Measurements from ENCODE around the gene STX4. TPM values are rescaled to one million over a fixed set of nuclear protein-coding genes. Genes with fewer than 3 reads are reported as not detected.

Gene STX4, protein sequence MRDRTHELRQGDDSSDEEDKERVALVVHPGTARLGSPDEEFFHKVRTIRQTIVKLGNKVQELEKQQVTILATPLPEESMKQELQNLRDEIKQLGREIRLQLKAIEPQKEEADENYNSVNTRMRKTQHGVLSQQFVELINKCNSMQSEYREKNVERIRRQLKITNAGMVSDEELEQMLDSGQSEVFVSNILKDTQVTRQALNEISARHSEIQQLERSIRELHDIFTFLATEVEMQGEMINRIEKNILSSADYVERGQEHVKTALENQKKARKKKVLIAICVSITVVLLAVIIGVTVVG
- total RNA-seq: 10 to 100 TPM; 14.9 to 24.3 (median 21.4) TPM

GRCh38 chr16:31032736-31033708 is at the start of gene STX4:
TSS of gene STX4 (plus strand) at chr16:31033558. CDS start at chr16:31033806, 248 bp downstream.
- peak within 1 kb of the TSS; percentile 82 to 99 (median 95) for H3K4me3 ChIP-seq
- in situ Hi-C loops (cut with MboI; ENCODE audit: low sequenced_read_pairs in 4 of 4) (loop anchor here in 1 of 4 donors (5.0 kb wide), 1 partner anchor 44 kb away; no protein-coding TSS in a partner anchor), intact Hi-C loops (cut with DNase I; ENCODE audit: low total_unique reads) (loop anchor here (1.0 to 5.0 kb wide), 6 partner anchors 36 to 424 kb away; partner anchors contain the start of genes ARMC5, TRIM72, ZNF646 and ZNF668)

GRCh38 chr16:30983898-30984610 is 49.3 kb upstream of the STX4 start:
- intact Hi-C loops (cut with DNase I; ENCODE audit: low total_unique reads): loop anchor here (1.0 to 10.0 kb wide), 5 partner anchors 111 to 885 kb away; partner anchors contain the start of genes VKORC1 and ZNF843
- no peak overlapping the region for H3K27ac ChIP-seq
- no peaks in the 10 kb centered on the region for H3K27me3 ChIP-seq
- in situ Hi-C loops (cut with MboI; ENCODE audit: low sequenced_read_pairs in 4 of 4): loop anchor here in 3 of 4 donors (10.0 to 25.0 kb wide), 5 partner anchors 103 to 878 kb away; partner anchors contain the start of genes ZNF267 (in 3 of the 3), ZNF843 (in 2 of the 3), COX6A2 (in 1 of the 3) and PRSS36 (in 1 of the 3)
- H3K9me3 ChIP-seq: no peaks in the 10 kb centered on the region
- DNase-seq (no peak), ATAC-seq (no peak)
- TF ChIP-seq POLR2A (IDR thresholded peaks at IDR 0.05): no peak
- TF ChIP-seq CTCF (IDR thresholded peaks at IDR 0.05 in 4 of 5, conservative IDR thresholded peaks at IDR 0.05 in 1 of 5): no peak
- H3K4me3 ChIP-seq: no peak overlapping the region
- peaks cover 0 to 42% of the 10 kb centered on the region in 2 donors for H3K36me3 ChIP-seq
- peaks cover 9 to 15% of the 10 kb centered on the region in 2 donors for H3K4me1 ChIP-seq

More at GRCh38 chr16:31032736-31033708, at the start of gene STX4:
- DNase-seq (peak; percentile 97 to 98), ATAC-seq (peak; percentile 91 to 93)
- TF ChIP-seq CTCF (IDR thresholded peaks at IDR 0.05 in 4 of 5, conservative IDR thresholded peaks at IDR 0.05 in 1 of 5) (peak in 3 of 5 experiments; percentile 2 to 54 (median 44)), POLR2A (IDR thresholded peaks at IDR 0.05) (peak; percentile 54 to 68)
- Histone ChIP-seq H3K36me3 (peaks cover 0 to 34% of the 10 kb centered on the region in 2 donors), H3K27ac (peak within 1 kb of the TSS; percentile 91 to 98 (median 92)), H3K9me3 (no peaks in the 10 kb centered on the region), H3K4me1 (peaks cover 8 to 14% of the 10 kb centered on the region in 2 donors), H3K27me3 (no peaks in the 10 kb centered on the region)

- DNase-seq (peak; percentile 75 to 85), ATAC-seq (peak; percentile 81 to 87)
- Histone ChIP-seq H3K4me3 (peak within 1 kb of the TSS; percentile 50 to 66 (median 55)), H3K36me3 (peaks cover 0 to 34% of the 10 kb centered on the region in 2 donors), H3K27ac (peak within 1 kb of the TSS; percentile 69 to 86 (median 78)), H3K27me3 (no peaks in the 10 kb centered on the region), H3K9me3 (no peaks in the 10 kb centered on the region), H3K4me1 (peaks cover 9 to 15% of the 10 kb centered on the region in 2 donors)
- in situ Hi-C loops (cut with MboI; ENCODE audit: low sequenced_read_pairs in 4 of 4) (loop anchor here in 3 of 4 donors (10.0 to 25.0 kb wide), 5 partner anchors 102 to 877 kb away; partner anchors contain the start of genes ZNF267 (in 3 of the 3), ZNF843 (in 2 of the 3), COX6A2 (in 1 of the 3) and PRSS36 (in 1 of the 3)), intact Hi-C loops (cut with DNase I; ENCODE audit: low total_unique reads) (loop anchor here (1.0 to 10.0 kb wide), 6 partner anchors 87 to 884 kb away; partner anchors contain the start of genes VKORC1, ZNF646, ZNF668 and ZNF843)
- peak; percentile 85 to 98 (median 96) for TF ChIP-seq CTCF (IDR thresholded peaks at IDR 0.05 in 4 of 5, conservative IDR thresholded peaks at IDR 0.05 in 1 of 5)
- no peak for TF ChIP-seq POLR2A (IDR thresholded peaks at IDR 0.05)
These were observed 48.5 kb upstream of the STX4 start, which contains the start of gene HSD3B7 for GRCh38 chr16:30984669-30985400. TSS of gene HSD3B7 (plus strand) at chr16:30985207. CDS start at chr16:30985659, 452 bp downstream.
